ENCODE results near the gene EIF4EBP2.

Gene EIF4EBP2

GRCh38 chr10:70455213-70455630 is 51.3 kb downstream of the EIF4EBP2 start:
- no peaks in the 10 kb centered on the region for H3K36me3 ChIP-seq (ENCODE audit: insufficient read depth, low read length)
- no peak overlapping the region for H3K9ac ChIP-seq (ENCODE audit: low read depth, low read length)
- no peaks in the 10 kb centered on the region for H3K9me3 ChIP-seq (ENCODE audit: control insufficient read depth, insufficient read depth, low read length)
- H3K4me1 ChIP-seq (ENCODE audit: insufficient read depth, low read length): peaks cover 23% of the 10 kb centered on the region

GRCh38 chr10:70456164-70456563 is 52.2 kb downstream of the EIF4EBP2 start:
- Histone ChIP-seq H3K4me1 (ENCODE audit: insufficient read depth, low read length) (peaks cover 16% of the 10 kb centered on the region), H3K36me3 (ENCODE audit: insufficient read depth, low read length) (no peaks in the 10 kb centered on the region), H3K9me3 (ENCODE audit: control insufficient read depth, insufficient read depth, low read length) (no peaks in the 10 kb centered on the region), H3K9ac (ENCODE audit: low read depth, low read length) (peak overlapping the region; percentile 14; the same call in 1 of the 2 replicates)

- peaks cover 16% of the 10 kb centered on the region for H3K4me1 ChIP-seq (ENCODE audit: insufficient read depth, low read length)
- H3K9me3 ChIP-seq (ENCODE audit: control insufficient read depth, insufficient read depth, low read length): no peaks in the 10 kb centered on the region
- H3K36me3 ChIP-seq (ENCODE audit: insufficient read depth, low read length): no peaks in the 10 kb centered on the region
- peak overlapping the region; percentile 43 for H3K9ac ChIP-seq (ENCODE audit: low read depth, low read length)
Measured at GRCh38 chr10:70457759-70458305, 53.9 kb downstream of the EIF4EBP2 start.

- peak overlapping the region; percentile 43 for H3K9ac ChIP-seq (ENCODE audit: low read depth, low read length)
- no peaks in the 10 kb centered on the region for H3K36me3 ChIP-seq (ENCODE audit: insufficient read depth, low read length)
- H3K4me1 ChIP-seq (ENCODE audit: insufficient read depth, low read length): peaks cover 16% of the 10 kb centered on the region
- H3K9me3 ChIP-seq (ENCODE audit: control insufficient read depth, insufficient read depth, low read length): no peaks in the 10 kb centered on the region
Measured at GRCh38 chr10:70458329-70459060, 54.5 kb downstream of the EIF4EBP2 start.

GRCh38 chr10:70459061-70459773 is 55.3 kb downstream of the EIF4EBP2 start:
- Histone ChIP-seq H3K4me1 (ENCODE audit: insufficient read depth, low read length) (peaks cover 16% of the 10 kb centered on the region), H3K36me3 (ENCODE audit: insufficient read depth, low read length) (no peaks in the 10 kb centered on the region), H3K9me3 (ENCODE audit: control insufficient read depth, insufficient read depth, low read length) (no peaks in the 10 kb centered on the region), H3K9ac (ENCODE audit: low read depth, low read length) (peak overlapping the region; percentile 43; the same call in 1 of the 2 replicates)

- Histone ChIP-seq H3K4me1 (ENCODE audit: insufficient read depth, low read length) (peaks cover 16% of the 10 kb centered on the region), H3K36me3 (ENCODE audit: insufficient read depth, low read length) (no peaks in the 10 kb centered on the region), H3K9ac (ENCODE audit: low read depth, low read length) (peak overlapping the region; percentile 9; the same call in 1 of the 2 replicates), H3K9me3 (ENCODE audit: control insufficient read depth, insufficient read depth, low read length) (no peaks in the 10 kb centered on the region)
Measured at GRCh38 chr10:70459774-70460490, 56.0 kb downstream of the EIF4EBP2 start.

- Histone ChIP-seq H3K9me3 (ENCODE audit: control insufficient read depth, insufficient read depth, low read length) (no peaks in the 10 kb centered on the region), H3K36me3 (ENCODE audit: insufficient read depth, low read length) (no peaks in the 10 kb centered on the region), H3K9ac (ENCODE audit: low read depth, low read length) (no peak overlapping the region), H3K4me1 (ENCODE audit: insufficient read depth, low read length) (peaks cover 4% of the 10 kb centered on the region)
Measured at GRCh38 chr10:70461397-70462348, 57.7 kb downstream of the EIF4EBP2 start.

- H3K9me3 ChIP-seq (ENCODE audit: control insufficient read depth, insufficient read depth, low read length): no peaks in the 10 kb centered on the region
- no peaks in the 10 kb centered on the region for H3K36me3 ChIP-seq (ENCODE audit: insufficient read depth, low read length)
- no peak overlapping the region for H3K9ac ChIP-seq (ENCODE audit: low read depth, low read length)
- H3K4me1 ChIP-seq (ENCODE audit: insufficient read depth, low read length): peaks cover under 1% of the 10 kb centered on the region
Measured at GRCh38 chr10:70462349-70462984, 58.5 kb downstream of the EIF4EBP2 start.

GRCh38 chr10:70465278-70465677 is 61.3 kb downstream of the EIF4EBP2 start:
- H3K4me1 ChIP-seq (ENCODE audit: insufficient read depth, low read length): peaks cover 6% of the 10 kb centered on the region; the same call in 1 of the 2 replicates
- no peaks in the 10 kb centered on the region for H3K36me3 ChIP-seq (ENCODE audit: insufficient read depth, low read length)
- H3K9me3 ChIP-seq (ENCODE audit: control insufficient read depth, insufficient read depth, low read length): no peaks in the 10 kb centered on the region
- H3K9ac ChIP-seq (ENCODE audit: low read depth, low read length): no peak overlapping the region

GRCh38 chr10:70465832-70466231 is 61.9 kb downstream of the EIF4EBP2 start:
- H3K4me1 ChIP-seq (ENCODE audit: insufficient read depth, low read length): peaks cover 6% of the 10 kb centered on the region; the same call in 1 of the 2 replicates
- H3K9me3 ChIP-seq (ENCODE audit: control insufficient read depth, insufficient read depth, low read length): no peaks in the 10 kb centered on the region
- H3K36me3 ChIP-seq (ENCODE audit: insufficient read depth, low read length): no peaks in the 10 kb centered on the region
- H3K9ac ChIP-seq (ENCODE audit: low read depth, low read length): no peak overlapping the region

- H3K36me3 ChIP-seq (ENCODE audit: insufficient read depth, low read length): no peaks in the 10 kb centered on the region
- H3K9me3 ChIP-seq (ENCODE audit: control insufficient read depth, insufficient read depth, low read length): no peaks in the 10 kb centered on the region
- H3K9ac ChIP-seq (ENCODE audit: low read depth, low read length): no peak overlapping the region
- peaks cover 6% of the 10 kb centered on the region; the same call in 1 of the 2 replicates for H3K4me1 ChIP-seq (ENCODE audit: insufficient read depth, low read length)
Measured at GRCh38 chr10:70466951-70467350, 63.0 kb downstream of the EIF4EBP2 start.

GRCh38 chr10:70472799-70473454 is 69.0 kb downstream of the EIF4EBP2 start:
- no peaks in the 10 kb centered on the region for H3K9me3 ChIP-seq (ENCODE audit: control insufficient read depth, insufficient read depth, low read length)
- no peaks in the 10 kb centered on the region for H3K36me3 ChIP-seq (ENCODE audit: insufficient read depth, low read length)
- no peak overlapping the region for H3K9ac ChIP-seq (ENCODE audit: low read depth, low read length)
- peaks cover 11% of the 10 kb centered on the region for H3K4me1 ChIP-seq (ENCODE audit: insufficient read depth, low read length)

GRCh38 chr10:70474780-70475179 is 70.8 kb downstream of the EIF4EBP2 start:
- H3K36me3 ChIP-seq (ENCODE audit: insufficient read depth, low read length): no peaks in the 10 kb centered on the region
- H3K9me3 ChIP-seq (ENCODE audit: control insufficient read depth, insufficient read depth, low read length): no peaks in the 10 kb centered on the region
- peaks cover 6% of the 10 kb centered on the region for H3K4me1 ChIP-seq (ENCODE audit: insufficient read depth, low read length)
- H3K9ac ChIP-seq (ENCODE audit: low read depth, low read length): no peak overlapping the region

Measured in ES-I3 (cell line).